Measurements from ENCODE around the gene DUSP6.

DUSP6 gene

DNA sequence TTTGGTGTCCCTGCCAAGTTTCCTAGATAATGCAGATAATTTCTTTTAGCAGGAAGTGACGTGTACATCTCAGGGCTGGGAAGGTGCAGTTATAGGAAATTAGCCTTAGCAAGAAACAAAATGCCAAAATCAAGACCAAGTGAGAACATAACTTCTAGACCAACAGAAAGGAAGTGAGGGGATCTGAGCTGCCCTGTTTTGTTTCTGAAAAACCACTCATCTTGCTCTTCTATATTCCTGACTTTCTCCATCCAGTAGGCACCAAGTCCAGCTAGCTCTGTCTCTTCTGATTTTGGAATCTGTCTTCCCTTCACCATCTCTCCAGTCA is 23.9 kb upstream of the DUSP6 start:
- DNase-seq (ENCODE audit: low read depth in 2 of 2, low spot score in 1 of 2): no peak

DNA sequence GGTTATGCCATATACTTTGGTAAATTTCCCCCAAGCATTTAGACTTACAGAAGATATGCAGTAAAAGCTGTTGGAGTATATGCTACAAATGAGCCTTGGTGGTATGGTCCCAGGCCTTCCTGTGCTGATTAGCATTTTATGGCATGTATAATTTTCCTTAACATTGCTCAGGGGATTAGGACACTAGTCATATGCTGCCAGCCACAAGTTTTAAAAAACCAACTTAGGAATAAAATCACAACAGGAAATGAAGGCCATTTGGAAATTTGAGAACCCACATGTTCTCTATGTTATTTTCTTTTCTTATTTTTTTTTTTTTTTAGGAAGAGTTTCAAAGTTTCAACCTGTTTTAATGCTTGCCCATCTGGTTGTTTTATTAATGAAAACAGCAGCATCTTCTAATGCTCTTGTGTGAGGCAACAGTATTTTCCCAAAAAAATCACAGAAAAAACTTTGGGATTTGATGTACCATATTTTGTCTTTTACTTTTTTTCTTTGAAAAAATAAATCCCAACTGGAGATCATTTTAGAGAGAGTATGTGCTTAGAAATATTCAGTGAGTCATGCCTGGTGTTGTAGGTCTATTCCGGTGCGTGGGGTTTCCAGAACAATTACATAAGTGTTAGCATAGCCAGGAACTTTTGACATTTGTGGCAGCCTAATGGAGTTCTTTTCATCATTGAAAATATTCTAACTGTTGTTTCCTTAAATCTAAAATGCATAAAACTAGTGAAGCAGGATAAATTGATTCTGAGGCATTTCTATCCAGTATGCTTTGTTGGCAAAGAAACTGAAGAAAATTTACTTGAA is 21.7 kb upstream of the DUSP6 start:
- no peak for DNase-seq (ENCODE audit: low read depth in 2 of 2, low spot score in 1 of 2)

DNA sequence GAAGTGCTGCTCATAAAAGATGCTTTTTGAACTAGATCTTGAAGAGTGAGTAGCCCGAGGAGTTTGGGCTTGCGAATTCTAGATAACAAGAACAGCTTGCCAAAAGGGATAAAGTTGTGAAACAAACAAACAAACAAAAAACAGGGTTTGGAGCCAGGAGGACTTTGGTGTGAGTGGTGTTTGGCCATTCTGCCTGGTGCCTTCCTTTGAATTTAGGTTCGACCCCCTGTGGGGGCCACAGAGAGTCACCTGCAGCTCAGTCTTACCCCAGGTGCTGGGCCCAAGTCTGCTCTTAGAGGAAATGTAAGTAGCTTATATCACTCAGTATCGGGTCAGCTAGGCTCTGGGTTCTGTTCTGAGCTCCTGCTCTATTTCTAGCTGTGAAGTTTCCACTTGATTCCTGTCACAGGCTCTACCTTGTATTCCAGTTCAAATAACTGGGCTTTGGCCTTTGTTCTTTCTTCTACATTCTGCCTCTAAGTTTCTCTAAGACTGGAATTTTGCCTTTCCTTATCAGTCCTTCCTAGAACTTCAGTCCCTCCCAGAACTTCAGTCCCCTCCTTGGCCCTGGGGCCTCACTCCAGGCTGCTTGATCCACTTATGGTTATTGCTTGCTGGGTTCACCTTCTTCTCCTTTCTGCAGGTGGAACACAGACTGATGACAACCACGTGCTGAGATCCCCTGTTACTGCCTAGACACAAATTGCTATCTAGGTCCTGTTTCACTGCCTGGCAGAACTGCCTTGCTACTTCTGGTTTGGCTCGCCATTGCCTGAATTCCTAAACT is 20.5 kb upstream of the DUSP6 start:
- no peak for DNase-seq (ENCODE audit: low read depth in 2 of 2, low spot score in 1 of 2)

DNA sequence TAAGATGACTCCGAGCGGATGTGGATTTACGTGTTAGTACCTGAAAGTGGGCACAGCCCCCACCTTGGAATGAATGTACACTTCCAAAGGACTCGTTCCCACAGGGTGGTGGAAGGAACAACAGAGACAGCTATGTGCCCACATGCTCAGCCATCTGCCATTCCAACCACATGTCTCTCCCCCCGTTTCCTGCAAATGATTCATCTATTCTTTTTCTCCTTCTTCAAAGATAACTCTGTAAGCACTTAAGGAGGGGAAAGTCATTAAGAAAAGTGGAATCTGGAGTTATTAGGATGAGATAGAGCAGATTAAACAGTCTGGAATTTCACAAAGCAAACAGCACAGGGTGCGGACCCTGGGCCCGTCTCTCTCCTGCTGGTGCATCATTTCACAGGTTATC is 18.5 kb upstream of the DUSP6 start:
- DNase-seq (ENCODE audit: low read depth in 2 of 2, low spot score in 1 of 2): no peak

DNA sequence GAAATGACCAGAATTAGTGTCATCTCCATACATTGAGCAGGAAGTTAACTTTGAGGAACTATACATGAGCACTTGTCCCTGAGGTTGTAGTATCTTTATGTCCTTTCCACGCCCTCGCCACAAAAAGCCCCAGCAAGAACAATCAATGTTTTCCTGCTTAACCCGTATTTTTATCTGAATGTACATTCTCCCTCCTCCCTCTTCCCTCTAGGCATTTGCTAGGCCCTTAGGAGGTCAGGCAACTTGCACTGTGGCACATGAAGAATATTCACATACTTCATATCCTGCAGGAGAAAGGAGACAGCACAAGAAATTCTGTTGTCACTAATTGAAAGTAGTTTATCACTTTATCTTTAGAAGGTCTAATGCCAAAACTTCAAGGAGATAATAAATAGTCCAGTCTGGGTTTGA is 18.1 kb upstream of the DUSP6 start:
- DNase-seq (ENCODE audit: low read depth in 2 of 2, low spot score in 1 of 2): no peak

DNA sequence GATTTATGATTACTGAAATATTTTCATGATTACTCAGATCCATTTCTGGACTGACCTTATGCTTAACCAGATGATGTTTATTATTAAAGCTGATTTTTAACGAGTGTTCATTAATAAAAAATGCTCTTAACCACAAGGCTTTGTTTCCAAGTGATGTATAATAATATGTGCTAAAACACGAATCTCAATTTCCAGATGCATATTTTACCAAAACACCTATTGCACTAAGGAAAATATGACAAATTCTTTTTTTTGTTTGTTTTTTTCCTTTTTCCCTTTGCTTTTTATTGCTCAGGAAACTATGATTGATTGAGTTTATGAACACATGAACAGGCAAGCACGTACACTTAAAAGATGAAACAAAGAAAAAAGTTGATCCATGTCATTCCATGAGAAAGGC is 16.9 kb upstream of the DUSP6 start:
- DNase-seq (ENCODE audit: low read depth in 2 of 2, low spot score in 1 of 2): no peak

DNA sequence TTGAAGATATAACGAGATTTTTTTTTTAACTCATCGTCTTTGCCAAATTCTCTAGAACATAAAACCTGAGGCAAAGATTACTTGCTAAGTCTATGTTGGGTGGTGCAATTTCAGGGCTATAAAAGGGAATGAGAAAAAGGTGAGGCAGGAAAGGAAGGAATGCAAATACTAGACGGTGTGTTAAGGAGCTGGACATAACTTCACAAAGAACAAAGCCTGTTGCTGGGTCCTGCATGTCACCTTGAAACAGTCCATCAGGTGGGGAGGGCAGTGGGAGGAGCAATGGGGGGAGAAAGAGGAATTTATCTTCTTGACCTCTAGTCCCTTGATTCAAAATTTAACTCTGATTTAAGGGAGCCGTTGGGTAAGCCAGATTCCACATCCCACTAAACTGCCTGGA is 16.1 kb upstream of the DUSP6 start:
- DNase-seq (ENCODE audit: low read depth in 2 of 2, low spot score in 1 of 2): no peak

DNA sequence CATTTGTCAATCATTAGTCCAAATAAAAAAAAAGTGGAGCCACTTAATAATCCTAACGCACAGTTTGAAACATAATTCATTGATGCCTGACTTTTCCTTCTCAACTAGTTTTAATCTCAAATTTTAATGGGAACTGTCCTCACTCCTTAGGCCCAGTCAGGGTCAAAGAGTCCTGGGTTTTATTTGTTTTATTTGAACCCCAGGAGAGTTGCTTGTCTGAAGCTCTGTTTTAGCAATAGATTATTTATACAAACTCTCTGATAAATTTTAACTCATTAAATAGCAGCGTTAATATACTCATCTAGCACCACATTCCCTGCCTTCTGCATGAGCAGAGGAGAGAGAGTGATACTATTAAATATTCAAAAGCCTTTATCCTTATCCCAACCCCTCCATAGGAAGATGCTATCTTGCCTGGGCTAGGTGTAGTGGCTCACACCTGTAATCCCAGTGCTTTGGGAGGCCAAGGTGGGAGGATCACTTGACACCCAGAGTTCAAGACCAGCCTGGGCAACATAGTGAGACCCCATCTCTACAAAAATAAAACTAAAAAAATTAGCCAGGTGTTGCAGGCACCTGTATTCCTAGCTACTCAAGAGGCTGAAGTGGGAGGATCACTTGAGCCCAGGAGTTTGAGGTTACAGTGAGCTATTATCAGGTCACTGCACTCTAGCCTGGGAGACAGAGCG is 14.5 kb upstream of the DUSP6 start:
- no peak for DNase-seq (ENCODE audit: low read depth in 2 of 2, low spot score in 1 of 2)

DNA sequence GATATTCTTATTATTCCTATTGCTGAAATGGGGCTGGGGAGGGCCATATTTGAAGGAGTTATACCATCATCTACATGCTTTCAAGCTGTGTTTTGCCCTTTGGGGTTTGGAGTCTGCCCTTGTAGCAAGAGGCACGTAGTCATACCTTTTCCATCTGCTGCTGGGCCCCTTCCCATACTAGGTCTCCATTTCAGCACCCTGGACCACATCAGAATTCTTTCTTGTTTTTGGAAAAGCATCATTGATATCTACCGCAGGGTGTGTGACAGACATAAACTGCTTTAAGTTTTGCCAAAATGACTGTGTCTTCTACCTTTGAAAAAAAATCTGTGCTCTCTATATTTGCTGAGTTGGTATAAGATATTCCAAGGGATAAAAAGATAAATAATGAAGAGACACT is 12.3 kb upstream of the DUSP6 start:
- no peak for DNase-seq (ENCODE audit: low read depth in 2 of 2, low spot score in 1 of 2)

DNA sequence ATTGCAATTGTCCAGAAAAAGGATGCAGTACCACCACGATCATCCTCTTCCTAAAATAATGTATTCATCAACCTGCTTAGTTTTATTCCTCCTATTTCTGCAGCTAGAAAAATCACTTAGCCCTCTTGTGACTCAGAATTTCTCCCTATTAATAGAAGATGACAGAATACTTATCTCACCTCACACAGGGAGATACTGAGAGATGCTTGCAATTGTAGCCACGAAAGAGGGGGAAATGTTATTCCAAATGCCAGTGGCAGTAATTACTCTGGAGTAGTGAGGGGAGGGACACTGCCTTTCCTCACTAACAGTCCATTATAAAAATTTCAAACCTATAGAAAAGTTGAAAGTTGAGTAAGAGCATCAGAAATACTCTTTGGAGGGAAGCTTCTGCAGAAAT is 11.8 kb upstream of the DUSP6 start:
- no peak for DNase-seq (ENCODE audit: low read depth in 2 of 2, low spot score in 1 of 2)

DNA sequence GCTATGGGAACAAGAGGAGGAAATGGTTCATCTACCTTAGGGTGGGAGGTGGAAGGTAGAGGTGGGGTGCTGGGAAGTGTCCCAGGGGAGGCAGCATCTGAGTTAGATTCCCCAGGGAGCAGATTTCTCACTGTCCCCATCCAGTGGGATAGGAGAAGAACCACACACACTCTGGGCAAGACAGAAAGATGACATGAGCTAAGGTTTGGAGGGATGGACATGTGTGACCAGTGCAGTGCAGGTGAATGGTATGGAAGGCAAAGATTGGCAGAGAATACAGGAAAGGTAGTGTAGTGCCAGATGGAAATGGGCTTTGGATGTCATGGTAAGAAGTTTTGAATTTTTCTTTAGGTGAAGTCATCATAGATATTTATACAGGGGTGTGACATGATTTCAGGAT is 11.3 kb upstream of the DUSP6 start:
- no peak for DNase-seq (ENCODE audit: low read depth in 2 of 2, low spot score in 1 of 2)

DNA sequence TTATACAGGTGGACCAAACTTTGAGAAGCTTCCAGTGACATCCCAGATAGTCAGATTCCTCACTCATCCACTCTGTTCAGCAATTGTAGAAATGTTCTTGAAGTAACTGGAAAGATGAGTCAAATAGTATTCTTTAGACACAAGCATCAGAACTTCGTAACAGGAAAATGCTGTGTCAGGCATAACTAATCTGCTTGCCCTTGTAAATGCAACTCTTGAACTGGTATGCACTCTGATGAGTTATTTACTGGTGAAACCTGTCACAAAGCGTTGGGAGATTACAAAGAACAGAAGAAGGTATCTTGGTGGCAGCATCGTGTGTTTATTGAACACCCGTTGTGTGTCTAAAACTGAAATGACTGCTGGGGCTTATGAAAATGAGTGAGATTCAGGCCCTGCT is 10.8 kb upstream of the DUSP6 start:
- DNase-seq (ENCODE audit: low read depth in 2 of 2, low spot score in 1 of 2): no peak

DNA sequence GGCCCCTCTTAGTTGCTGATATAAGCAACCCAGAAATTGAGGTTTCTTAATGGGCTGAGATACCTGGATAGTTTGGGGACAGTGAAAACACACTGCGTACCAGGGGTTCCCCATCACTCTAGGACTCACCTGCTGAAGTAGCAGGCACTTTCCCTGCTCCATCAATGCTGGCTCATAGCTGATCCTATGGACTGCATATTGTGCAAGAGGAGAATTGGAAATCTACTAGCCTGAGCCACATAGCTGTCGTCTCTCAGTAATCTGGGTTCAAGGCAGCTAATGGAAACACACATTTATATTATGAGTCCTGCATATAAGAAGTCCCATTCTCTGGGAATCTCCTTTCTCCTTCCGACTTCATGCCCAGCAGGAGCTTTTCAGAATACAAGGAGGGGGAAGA is 7.3 kb upstream of the DUSP6 start:
- DNase-seq (ENCODE audit: low read depth in 2 of 2, low spot score in 1 of 2): no peak

DNA sequence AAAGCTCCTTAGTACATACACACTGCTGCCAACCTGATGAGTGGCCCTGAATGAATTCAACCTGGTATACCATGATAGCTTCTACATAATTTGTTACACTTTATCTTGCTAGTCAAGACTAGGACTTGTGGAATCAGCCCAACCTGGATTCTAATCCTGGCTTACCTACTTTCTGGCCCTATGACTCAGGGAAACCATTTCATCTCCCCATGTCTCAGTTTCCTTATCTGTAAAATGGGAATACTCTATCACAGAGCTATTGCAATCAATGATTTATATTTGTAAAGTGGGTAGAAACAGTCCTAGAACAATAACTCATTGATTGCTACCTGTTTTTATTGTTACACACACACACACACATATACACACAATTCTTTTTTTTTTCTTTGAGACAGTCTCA is 6.5 kb upstream of the DUSP6 start:
- DNase-seq (ENCODE audit: low read depth in 2 of 2, low spot score in 1 of 2): no peak

DNA sequence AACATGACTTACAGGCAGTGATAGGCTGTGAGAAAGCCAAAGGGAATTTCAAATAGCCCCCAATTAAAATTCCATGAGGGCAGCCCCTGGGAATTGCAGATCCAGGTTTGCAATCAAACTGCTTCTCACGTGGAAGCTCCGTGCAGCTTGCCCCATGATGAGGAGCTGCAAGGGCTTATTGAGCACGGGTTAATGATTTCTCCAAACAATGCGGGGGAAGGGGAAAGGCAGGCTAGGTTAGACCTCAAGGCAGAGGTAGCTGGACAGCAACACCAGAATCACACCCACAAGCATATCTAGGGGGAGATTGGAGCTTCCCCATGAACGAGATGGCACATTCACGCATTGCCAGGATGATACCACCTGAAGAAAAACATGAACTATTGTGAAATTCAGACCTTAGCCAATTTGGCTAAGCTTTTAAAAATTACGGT is 5.0 kb upstream of the DUSP6 start:
- DNase-seq (ENCODE audit: low read depth in 2 of 2, low spot score in 1 of 2): no peak

DNA sequence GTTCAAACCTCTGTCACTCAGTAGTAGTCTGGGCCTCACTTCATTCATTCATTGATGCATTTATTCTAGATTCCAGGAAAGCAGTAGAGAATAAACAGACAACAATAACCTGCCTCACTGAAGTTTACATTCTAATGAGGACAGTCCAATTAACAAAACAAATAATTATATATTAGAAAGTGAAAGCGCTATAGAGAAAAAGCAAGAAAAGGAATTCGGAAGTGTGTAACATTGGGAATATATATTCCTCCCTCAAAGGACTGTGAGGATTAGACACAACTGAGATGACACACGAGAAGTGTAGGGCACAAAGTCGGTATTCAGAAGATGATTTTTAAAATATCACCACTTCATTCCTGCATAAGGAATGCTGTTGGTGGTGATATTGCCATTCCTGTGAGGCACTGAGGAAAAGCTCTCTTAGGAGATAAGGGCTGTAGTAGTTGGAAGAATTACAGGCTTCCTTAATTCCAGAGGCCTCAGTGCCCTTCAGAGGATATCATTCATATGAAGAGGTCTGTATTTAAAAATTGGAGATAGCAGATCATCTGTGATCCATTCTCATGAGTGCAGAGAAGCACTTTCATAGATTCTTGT is 3.9 kb upstream of the DUSP6 start:
- no peak for DNase-seq (ENCODE audit: low read depth in 2 of 2, low spot score in 1 of 2)

DNA sequence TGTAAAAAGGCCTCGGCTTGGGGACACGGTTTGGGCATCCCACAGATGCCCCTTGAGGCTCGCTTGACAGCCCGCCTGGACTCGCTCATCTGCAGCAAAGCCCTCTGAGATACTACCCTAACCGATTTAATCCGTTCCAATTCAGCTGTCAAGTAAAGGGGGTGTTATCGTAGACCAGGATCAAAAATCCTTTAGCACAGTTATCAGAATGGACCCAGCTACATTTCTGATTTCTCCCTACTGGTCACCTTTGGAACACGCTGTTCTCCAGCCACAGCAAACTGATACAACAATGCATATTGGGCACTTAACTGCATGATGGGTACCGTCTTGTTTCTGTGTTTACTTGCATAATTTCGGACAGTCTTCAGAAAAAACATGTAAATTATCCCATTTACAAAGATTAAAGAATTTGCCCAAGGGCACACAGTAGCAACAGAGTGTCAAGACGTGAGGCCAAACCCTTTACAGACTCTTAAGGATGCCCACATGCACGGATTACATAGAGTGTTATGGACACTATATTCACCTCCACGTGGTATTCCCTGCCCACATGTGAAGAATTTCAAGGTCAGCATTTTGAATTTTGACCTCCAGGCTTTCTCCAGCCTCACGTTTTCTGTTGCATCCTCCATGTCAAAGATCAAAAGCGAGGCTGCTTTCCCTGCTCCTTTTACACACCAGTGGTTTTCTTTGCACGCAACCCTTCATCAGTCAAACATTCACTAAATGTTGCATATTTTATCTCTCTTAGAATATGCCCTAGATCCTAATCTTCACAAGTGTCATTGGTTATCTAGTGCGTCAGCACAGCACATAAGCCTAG is 3.2 kb upstream of the DUSP6 start:
- DNase-seq (ENCODE audit: low read depth in 2 of 2, low spot score in 1 of 2): no peak

DNA sequence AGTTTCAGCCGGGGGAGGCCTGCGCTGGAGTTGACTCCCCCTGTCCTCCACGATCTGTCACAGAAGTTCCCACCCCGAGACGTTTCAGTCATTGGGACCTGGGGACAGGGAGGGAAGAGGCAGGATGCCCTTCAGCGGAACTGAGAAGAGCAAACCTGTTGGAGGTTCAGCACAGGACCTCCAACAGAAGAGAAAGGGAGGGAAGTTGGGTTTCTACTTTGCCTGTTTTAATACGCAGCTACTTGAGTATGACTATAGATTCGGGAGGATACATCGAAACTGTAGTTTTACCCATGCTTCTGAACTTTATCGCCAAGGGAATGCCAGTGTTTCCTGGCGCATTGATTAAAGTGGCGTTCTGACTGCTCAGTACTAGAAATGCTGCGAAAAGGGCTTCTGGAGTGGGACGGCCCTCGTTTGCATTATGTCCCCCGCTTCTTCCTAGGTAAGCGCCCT is 2.3 kb upstream of the DUSP6 start:
- DNase-seq (ENCODE audit: low read depth in 2 of 2, low spot score in 1 of 2): no peak

DNA sequence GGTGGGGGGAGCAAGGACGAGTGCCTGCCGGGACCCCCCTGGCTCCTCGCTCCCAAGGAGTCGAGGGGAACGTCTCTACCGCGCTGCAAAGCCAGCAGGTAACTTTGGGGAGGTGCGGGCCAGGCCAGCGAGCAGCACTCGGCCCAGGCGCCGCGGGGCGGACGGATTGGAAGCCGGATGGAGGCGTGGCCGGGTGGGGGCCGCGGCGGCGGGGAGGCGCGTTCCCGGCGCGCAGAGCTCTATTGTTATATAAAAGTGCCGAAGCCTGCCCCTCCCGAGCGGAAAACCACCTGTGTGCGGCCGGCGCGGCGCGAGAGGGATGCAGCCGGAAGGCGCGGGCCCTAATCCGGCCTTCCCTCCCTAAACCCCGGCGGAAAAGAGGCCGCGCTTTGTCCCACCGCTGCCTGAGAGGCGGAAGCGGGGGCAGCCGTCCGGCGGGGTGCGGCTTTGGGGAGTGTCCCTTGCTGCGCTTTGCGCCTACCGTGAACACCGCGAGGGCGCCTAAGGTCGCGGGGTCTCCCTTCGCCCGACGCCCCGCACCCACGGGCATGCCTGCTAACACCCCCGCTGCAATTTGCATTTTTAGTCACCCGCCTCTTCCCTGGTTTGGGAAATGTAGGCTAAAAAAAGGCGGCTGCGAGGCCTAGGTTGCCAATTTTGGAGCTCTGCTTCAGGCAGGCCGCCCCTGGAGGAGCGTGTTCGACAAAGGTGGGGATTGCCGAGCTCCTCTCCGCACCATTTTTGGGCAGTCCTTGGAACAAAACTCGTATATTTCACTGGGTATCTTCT is 1.7 kb upstream of the DUSP6 start:
- DNase-seq (ENCODE audit: low read depth in 2 of 2, low spot score in 1 of 2): peak in 1 of 2 donors; percentile 21

DNA sequence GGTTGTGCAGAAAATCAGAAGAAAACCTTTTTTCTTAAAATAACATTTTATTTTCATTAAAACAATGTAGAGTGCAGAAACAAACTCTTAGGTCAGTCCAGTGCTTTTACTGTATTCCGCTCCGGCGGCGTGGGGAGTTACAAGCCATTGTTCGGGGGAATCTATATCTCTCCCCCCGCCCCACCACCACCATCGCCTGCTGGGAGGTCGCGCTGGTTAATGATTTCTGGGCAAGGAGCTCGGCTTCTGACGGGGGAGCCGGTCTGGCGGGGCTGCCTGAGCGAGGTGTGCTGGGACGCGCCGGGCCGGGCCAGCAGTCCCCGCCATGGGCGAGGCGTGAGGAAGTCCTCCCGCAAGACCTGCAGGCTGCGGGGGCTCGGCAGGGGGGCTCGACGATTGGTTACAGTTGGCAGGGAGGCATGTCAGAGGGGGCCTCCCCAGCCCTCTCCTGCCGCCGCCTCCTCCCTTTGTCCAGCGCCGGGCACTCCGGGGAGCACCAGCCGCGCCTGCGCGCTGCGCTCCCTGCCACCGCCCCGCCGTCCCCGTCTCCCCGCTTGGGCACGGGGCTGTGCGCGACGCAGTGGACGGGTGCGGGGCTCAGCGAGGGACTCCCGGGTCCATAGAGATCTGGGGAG is 1.0 kb upstream of the DUSP6 start:
- no peak for DNase-seq (ENCODE audit: low read depth in 2 of 2, low spot score in 1 of 2)
